OCI-LY7 (cell line): Measurements from ENCODE around the gene ZSWIM2. TPM values are rescaled to one million over a fixed set of nuclear protein-coding genes. Genes with fewer than 3 reads are reported as not detected.

Experiments
- BruUV-seq: library from RNA; stranded (reverse); fragments of 400-500 nt; replicated peaks from 2 replicates; lab custom pipeline; 2021; lab: Mats Ljungman, UMichigan
- CTCF ChIA-PET: fragments of 300-600 bp; sonication (Branson Sonifier 250); formaldehyde crosslinking; loops from one replicate; lab custom pipeline; 2022; ENCODE audit warnings: antibody characterized with exemption; ENCODE audit not compliant: unreplicated experiment; lab: Charles Lee
- POLR2A ChIA-PET: fragments of 300-600 bp; sonication (Branson Sonifier 250); formaldehyde crosslinking; loops from one replicate; lab custom pipeline; 2022; ENCODE audit warnings: antibody characterized with exemption; lab: Charles Lee
- DNase-seq: peaks from one replicate; pipeline ENCODE4 v3.0.0-alpha.2; 2015; ENCODE audit warnings: low spot score
- H2AFZ ChIP-seq: fragments of 200-600 bp; sonication (generic), shearing (Covaris generic); 2 replicates; pipeline ENCODE4 v1.6.1; 2014; ENCODE audit warnings: mild to moderate bottlenecking, antibody characterized with exemption, low read length, moderate library complexity
- H3K27ac ChIP-seq: fragments of 200-600 bp; sonication (generic); 2 replicates; pipeline ENCODE4 v1.5.1; 2014; ENCODE audit warnings: mixed run types, low read depth, mild to moderate bottlenecking, moderate library complexity, low read length, inconsistent platforms; ENCODE audit not compliant: poor library complexity, severe bottlenecking
- H3K36me3 ChIP-seq: fragments of 200-600 bp; sonication (generic); 2 replicates; pipeline ENCODE4 v1.6.1; 2014; ENCODE audit warnings: mild to moderate bottlenecking, antibody characterized with exemption, low read length, moderate library complexity, mixed read lengths; ENCODE audit not compliant: insufficient read depth
- H3K4me1 ChIP-seq: fragments of 200-600 bp; sonication (generic); 2 replicates; pipeline ENCODE4 v1.5.1; 2014; ENCODE audit warnings: mild to moderate bottlenecking, low read length; ENCODE audit not compliant: insufficient read depth, poor library complexity, severe bottlenecking
- H3K4me2 ChIP-seq: fragments of 200-600 bp; sonication (generic); 2 replicates; pipeline ENCODE4 v1.6.1; 2014; ENCODE audit warnings: mild to moderate bottlenecking, low read length
- H3K4me3 ChIP-seq: fragments of 200-600 bp; sonication (generic); 2 replicates; pipeline ENCODE4 v1.5.1; 2014; ENCODE audit warnings: mild to moderate bottlenecking, low read depth, low read length; ENCODE audit not compliant: poor library complexity, severe bottlenecking
- H3K79me2 ChIP-seq: fragments of 200-600 bp; sonication (generic); 2 replicates; pipeline ENCODE4 v1.6.1; 2016; ENCODE audit warnings: low read depth, mild to moderate bottlenecking, low read length, moderate library complexity, mixed read lengths; ENCODE audit not compliant: insufficient read depth
- H3K9me2 ChIP-seq: fragments of 200-600 bp; sonication (generic); 2 replicates; pipeline ENCODE4 v1.6.1; 2016; ENCODE audit warnings: mild to moderate bottlenecking, low read length, mixed read lengths; ENCODE audit not compliant: insufficient read depth
- H3K9me3 ChIP-seq: fragments of 200-600 bp; sonication (generic); 2 replicates; pipeline ENCODE4 v1.6.1; 2014; ENCODE audit warnings: mild to moderate bottlenecking, mixed run types, low read length, mixed read lengths
- H4K20me1 ChIP-seq: fragments of 200-600 bp; sonication (generic); 2 replicates; pipeline ENCODE4 v1.6.1; 2014; ENCODE audit warnings: mild to moderate bottlenecking, antibody characterized with exemption, low read length, moderate library complexity, mixed read lengths; ENCODE audit not compliant: insufficient read depth
- EZH2phosphoT487 ChIP-seq: fragments of 200-600 bp; sonication (generic); IDR thresholded peaks from 2 replicates; pipeline ENCODE4 v1.6.1; 2018; ENCODE audit warnings: low read depth, borderline replicate concordance, mild to moderate bottlenecking, mixed run types, antibody characterized with exemption, low read length, moderate library complexity, mixed read lengths
- intact Hi-C: fragments of 100-400 bp; cut with micrococcal nuclease; formaldehyde crosslinking; loops from one replicate; pipeline ENCODE4 v1.10.0; 2022; ENCODE audit not compliant: unreplicated experiment
- total RNA-seq, 2 experiments: library from RNA; depleted of rRNA in 1 of 2; stranded (reverse); fragments of >200 nt in 1 of 2; shearing (Covaris generic) in 1 of 2; gene quantifications; 2 replicates each; pipeline ENCODE4 v1.2.3, GENCODE V29; 2014 to 2022
- TF ChIP-seq, protein P1 (sequence below): fragments of 200-600 bp; sonication (generic); conservative IDR thresholded peaks from 2 replicates; pipeline ENCODE4 v1.5.1; 2014; ENCODE audit warnings: mild to moderate bottlenecking, antibody characterized with exemption, low read length, moderate library complexity, mixed read lengths

Gene ZSWIM2
- total RNA-seq, 2 experiments from 2014 or later = not detected

DNA sequence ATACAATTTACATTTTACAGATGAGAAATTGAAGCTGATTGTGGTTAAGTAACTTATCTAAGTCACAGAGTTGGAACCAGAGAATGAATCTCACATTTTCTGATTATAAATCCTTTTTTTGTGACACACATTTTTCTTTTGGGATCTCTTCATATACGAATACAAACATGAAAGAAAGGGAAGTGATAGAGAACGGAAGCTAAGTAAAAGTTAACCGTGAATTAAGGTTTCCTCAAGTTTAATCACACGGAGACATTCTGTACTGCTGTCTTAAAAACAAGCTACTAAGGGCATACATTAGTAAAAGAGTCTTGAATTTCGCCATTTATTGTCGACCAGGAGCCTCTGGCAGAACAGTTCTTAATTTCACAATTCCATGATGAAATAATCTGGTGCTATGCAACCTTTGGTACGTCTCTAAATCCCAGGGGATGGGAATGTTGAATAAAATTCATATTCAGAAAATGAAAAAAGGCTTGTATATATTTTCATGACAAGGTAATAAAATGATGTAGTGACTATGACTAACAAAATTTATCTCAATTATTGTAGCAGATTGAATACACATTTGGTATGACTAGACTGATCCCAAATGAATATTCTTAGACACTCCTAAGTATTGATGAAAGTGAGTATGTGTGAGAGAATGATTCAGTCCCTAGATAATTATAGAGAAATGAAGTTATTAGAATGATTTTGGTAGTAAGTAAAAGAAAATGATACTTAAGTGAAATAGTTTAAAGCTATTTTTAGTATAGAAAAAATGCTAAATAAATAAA lies 40.3 kb upstream of the ZSWIM2 start:
- Histone ChIP-seq H3K9me3 (no peaks in the 10 kb centered on the region), H2AFZ (no peak overlapping the region), H3K79me2 (no peaks in the 10 kb centered on the region), H3K4me1 (no peaks in the 10 kb centered on the region), H3K9me2 (no peaks in the 10 kb centered on the region), H3K27ac (no peak overlapping the region), H3K4me3 (no peak overlapping the region), H3K36me3 (no peaks in the 10 kb centered on the region), H3K4me2 (no peak overlapping the region), H4K20me1 (no peaks in the 10 kb centered on the region)
- TF ChIP-seq EZH2phosphoT487 = no peak
- TF ChIP-seq, protein P1, sequence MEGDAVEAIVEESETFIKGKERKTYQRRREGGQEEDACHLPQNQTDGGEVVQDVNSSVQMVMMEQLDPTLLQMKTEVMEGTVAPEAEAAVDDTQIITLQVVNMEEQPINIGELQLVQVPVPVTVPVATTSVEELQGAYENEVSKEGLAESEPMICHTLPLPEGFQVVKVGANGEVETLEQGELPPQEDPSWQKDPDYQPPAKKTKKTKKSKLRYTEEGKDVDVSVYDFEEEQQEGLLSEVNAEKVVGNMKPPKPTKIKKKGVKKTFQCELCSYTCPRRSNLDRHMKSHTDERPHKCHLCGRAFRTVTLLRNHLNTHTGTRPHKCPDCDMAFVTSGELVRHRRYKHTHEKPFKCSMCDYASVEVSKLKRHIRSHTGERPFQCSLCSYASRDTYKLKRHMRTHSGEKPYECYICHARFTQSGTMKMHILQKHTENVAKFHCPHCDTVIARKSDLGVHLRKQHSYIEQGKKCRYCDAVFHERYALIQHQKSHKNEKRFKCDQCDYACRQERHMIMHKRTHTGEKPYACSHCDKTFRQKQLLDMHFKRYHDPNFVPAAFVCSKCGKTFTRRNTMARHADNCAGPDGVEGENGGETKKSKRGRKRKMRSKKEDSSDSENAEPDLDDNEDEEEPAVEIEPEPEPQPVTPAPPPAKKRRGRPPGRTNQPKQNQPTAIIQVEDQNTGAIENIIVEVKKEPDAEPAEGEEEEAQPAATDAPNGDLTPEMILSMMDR = no peak
- no peak for DNase-seq
- intact Hi-C loops = no loop called here
- ChIA-PET CTCF (no interaction called here), POLR2A (interaction anchor here (0.6 to 0.7 kb wide), 3 partner anchors 15 to 18 kb away, joined by 3 read pairs; no protein-coding TSS in a partner anchor)
- BruUV-seq = no TSS peak

DNA sequence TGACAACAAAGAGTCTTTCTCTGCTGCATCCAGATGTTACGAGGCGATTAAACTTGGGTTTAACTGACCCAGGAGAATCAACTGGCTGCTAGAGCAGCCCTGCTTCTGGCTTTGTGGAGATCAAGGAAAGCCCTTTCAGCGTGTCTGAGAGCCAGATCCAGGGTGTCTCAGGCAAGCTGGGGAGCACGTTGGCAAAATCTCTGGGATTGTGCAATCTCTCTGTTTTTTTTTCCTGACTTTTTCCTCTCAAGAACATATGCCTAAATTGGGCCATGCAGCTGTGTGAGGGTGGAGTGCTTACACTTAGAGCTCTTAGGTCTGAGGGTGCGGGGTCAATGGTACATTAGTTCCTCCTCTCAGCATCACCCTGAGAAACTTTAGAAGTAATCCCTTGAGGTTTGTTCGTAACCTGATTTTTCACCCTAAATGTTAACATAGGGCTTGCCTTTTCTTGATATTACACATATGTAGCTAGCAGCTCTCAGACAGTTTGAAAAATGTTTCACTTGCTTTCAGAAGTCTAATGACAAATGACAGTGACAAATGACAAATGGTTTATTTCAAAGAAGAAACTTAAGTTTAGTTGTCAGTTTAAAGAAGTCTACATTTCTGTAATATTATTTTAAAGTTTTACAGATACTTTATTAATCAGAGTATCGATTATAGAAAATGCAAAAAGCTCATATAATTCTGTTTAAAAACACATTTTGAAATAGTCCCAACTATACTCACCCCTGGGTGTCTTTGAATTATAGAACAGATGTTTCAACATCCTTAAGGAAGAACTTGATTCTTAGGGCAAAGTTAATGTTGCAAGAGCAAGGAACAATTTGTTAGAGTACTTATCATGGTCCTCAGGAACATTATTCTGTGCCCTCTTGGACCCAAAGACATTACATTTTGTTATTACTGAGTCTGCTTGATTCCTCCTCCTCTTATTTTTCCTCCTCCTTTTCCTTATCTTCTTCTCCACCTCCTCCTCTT lies 38.4 kb upstream of the ZSWIM2 start:
- Histone ChIP-seq H4K20me1 (no peaks in the 10 kb centered on the region), H2AFZ (no peak overlapping the region), H3K4me3 (no peak overlapping the region), H3K9me2 (no peaks in the 10 kb centered on the region), H3K9me3 (no peaks in the 10 kb centered on the region), H3K4me1 (no peaks in the 10 kb centered on the region), H3K27ac (no peak overlapping the region), H3K4me2 (no peak overlapping the region), H3K79me2 (no peaks in the 10 kb centered on the region), H3K36me3 (no peaks in the 10 kb centered on the region)
- no TSS peak for BruUV-seq
- DNase-seq = no peak
- ChIA-PET CTCF (no interaction called here), POLR2A (no interaction called here)
- intact Hi-C loops = no loop called here
- no peak for TF ChIP-seq EZH2phosphoT487
- TF ChIP-seq, protein P1 = no peak
